ENCODE measurements around the gene SHOC1.
"Not testable (repeated sequence)": the region's sequence is repeated elsewhere in the genome, so short reads cannot be mapped to it uniquely, and the experiment has no call there.

The SHOC1 gene

DNA sequence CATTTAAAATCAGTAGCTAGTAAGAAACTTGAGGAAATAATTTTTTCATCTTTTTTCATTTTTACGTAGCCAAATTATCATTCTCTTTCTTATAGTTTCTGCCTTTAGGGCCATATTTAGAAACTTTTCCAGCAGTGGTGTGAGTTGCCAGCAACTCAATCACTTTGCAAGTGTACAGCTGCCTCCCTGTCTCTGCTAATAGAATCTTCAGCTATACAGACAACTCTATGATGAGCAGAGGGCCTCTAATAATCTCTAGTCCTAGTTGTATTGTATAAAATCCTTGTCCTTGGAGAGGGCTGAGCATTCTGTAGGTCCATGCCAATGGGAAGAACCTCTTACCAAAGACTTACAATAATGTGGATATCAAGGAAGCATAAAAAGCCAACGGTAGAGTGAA is 11.5 kb upstream of the SHOC1 start:
- no peak for DNase-seq (ENCODE audit: low read depth, low spot score)
- peak overlapping the region; percentile 98 for H3K27ac ChIP-seq

DNA sequence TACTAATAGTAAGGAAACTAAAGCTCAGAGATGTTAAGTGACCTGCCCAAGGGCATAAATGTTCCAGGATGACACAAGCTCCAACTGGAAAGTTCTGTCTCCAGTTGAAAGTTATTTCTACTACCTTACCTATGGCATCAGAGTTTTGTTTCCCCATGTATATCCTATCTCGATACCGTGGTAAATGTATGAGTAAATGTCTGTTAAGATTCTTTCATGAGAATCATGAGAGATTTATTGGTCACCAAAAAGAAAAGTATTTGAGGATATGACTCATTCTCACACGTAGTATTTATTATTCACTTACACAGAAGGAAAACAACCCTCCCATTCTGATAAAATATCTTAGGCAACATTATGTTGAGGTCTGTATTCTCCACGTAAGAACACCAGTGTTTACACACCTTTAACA is 11.1 kb upstream of the SHOC1 start:
- peak; percentile 98 for DNase-seq (ENCODE audit: low read depth, low spot score)
- peak overlapping the region; percentile 98 for H3K27ac ChIP-seq

DNA sequence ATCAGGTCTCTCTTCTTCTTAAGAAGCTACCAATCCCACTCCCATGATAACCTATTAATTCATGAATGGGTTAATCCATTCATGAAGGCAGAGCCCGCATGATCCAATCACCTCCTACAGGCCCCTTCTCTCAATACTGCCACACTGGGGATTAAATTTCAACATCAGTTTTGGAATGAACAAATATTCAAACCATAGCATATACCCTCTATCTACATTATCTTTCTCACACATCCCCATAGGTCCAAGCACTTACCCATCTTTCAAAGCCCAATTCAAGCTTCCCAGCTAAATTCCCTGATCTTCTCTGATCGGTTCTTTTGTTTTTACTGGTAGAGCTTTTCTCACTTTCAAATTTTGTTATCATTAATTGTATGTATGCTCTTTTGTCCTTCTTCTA is 10.5 kb upstream of the SHOC1 start:
- no peak for DNase-seq (ENCODE audit: low read depth, low spot score)
- H3K27ac ChIP-seq, result peak overlapping the region; percentile 98

DNA sequence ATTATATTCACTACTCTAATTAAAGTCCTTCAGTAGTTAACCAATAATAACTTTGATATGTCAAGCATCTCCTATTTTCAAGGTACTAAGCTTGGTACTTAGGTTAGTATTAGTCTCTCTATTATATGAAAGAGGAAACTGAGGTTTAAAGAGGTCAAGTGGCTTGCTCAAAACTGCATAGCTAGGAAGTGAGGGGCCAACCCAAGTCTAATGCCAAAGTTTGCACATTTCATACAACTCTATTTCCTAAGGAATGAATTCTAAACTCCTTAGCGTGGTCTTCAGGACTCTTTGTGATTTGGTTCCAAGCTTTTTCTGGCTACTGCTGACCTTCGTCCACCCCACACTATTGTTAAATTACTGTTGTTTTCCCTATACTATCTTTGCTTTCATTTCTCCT is 9.9 kb upstream of the SHOC1 start:
- no peak for DNase-seq (ENCODE audit: low read depth, low spot score)
- peak overlapping the region; percentile 98 for H3K27ac ChIP-seq

DNA sequence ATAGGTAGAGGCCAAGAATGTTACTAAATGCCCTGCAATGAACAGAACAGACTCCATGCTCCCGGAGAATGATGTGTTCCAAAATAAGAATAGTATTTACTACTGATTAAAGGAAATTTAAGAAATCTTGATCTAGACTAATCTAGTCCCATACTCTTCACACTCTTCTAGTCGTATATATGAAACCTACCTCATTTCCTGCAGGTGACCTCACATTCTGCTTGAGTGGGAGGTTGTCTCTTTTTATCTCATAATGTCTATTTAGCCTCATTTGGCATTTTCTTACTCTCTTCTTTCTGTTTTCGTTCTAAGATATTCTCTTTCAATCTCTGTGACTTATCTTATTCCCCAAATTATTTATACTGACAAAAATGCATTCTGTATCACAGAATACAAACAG is 9.2 kb upstream of the SHOC1 start:
- H3K27ac ChIP-seq, result no peak overlapping the region
- no peak for DNase-seq (ENCODE audit: low read depth, low spot score)

DNA sequence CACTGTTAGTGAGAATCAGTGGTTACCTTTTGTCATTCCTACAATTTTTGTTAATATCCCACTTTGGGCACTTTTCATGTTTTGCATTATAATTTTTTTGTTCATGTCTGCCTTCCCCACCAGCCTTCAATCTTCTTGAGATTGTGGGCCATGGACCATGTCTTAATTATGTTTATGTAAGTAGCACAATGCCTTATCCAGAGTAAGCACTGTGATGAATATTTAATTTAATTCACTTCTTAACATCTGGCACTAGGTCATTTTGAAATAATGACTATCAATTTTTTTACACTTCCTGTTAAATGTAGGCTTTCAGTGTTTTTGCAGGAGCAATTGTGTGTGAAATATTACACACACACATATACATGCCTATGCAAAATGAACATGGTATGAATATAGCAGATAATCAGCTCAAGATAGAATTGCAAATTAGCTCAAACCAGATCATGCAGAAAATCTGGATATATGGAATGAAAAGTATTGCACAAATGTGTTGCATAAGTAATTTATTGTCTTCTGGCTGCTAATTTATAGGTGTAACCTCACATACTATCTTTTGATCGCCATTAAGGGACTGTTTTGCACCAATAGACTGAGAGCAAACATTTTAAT is 5.3 kb upstream of the SHOC1 start:
- DNase-seq (ENCODE audit: low read depth, low spot score), result no peak
- H3K27ac ChIP-seq, result no peak overlapping the region

DNA sequence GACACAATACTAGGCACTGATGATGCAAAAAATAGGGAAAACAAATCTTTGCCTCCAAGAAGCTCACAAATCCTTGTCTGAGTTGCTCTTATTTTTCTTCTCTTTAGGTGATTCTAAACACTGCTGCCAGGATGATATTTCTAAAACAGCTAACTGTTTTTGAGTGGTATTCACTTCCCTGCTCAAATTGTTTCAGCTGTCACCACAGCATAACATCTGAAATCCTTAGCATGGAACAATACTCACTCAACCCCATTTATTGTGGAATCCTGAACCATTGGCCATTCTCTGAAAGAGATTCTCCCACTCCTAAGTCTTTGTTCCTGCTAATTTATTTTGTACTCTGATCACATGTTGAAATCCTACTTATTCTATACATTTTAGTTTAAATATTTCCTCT is 4.8 kb upstream of the SHOC1 start:
- DNase-seq (ENCODE audit: low read depth, low spot score), result no peak
- no peak overlapping the region for H3K27ac ChIP-seq

DNA sequence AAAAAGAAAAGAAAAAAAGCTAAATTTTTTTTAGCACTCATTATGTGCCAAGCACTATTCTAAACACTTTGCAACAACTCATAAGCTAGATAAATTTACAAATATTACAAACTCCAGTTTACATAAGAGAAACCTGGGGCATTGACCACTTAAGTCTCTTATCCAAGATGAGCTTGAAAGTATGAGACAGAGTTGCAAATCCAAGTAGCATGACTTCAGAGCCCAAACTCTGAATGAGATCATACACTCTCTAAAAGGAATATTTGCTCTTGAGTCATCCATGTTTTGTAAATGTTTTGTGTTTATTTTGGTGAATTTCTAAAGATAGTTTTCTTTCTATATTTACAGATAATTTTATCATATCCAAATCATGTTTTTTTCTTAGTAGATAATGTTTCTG is 4.0 kb upstream of the SHOC1 start:
- peak overlapping the region; percentile 59 for H3K27ac ChIP-seq
- no peak for DNase-seq (ENCODE audit: low read depth, low spot score)

DNA sequence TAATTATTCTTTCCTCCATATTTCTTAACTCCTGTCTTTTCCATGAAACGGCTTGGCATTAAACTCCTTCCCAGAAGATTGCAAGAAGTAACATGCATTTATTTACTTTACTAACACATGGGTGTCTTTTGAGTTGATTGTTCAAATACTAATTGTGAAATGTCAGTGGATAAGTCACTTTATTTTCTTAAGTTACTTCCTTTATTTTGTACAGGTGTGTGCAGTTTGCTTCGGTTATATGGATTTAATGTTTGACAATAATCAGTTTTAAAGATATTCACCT is 761 bp upstream of the SHOC1 start:
- peak overlapping the region; percentile 77 for H3K27ac ChIP-seq
- no peak for DNase-seq (ENCODE audit: low read depth, low spot score)

DNA sequence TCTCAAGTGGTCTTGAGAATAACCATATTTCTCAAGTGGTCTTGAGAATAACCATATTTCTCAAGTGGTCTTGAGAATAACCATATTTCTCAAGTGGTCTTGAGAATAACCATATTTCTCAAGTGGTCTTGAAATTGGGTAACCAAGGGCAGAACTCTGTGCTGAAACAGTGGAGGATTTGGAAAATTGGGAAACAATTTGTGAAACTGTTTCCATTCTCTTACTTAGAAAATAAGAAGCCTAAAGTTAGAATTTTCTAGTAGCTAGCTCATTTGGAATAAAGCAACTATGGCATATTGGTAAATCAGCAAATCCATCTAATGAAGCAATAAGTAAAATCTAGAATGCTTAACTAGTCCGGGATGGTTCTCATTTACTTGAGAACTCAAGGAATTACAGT is 2.9 kb downstream of the SHOC1 start:
- not testable (repeated sequence) for DNase-seq (ENCODE audit: low read depth, low spot score)

DNA sequence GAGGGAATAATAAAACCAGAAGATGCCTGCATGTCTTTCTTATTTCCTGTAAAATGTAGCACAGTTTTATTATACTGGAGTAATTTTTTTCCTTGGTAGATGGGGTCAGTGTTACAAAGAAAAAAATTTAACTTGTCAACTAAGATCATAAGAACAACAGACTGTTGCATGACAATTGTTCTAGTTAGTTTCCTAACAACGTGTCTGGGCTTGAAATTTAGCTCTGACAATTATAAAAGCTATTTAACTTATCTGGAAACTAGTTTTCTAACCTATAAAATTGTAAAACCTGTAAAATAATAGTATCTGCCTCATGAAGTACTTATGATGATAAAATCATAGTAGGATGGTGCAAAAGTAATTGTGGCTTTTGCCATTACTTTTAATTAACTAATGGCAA is 4.9 kb downstream of the SHOC1 start:
- DNase-seq (ENCODE audit: low read depth, low spot score), result no peak
- H3K27ac ChIP-seq, result peak overlapping the region; percentile 24

More for the DNA sequence above, 2.9 kb downstream of the SHOC1 start:
- not testable (repeated sequence) for H3K27ac ChIP-seq

DNA sequence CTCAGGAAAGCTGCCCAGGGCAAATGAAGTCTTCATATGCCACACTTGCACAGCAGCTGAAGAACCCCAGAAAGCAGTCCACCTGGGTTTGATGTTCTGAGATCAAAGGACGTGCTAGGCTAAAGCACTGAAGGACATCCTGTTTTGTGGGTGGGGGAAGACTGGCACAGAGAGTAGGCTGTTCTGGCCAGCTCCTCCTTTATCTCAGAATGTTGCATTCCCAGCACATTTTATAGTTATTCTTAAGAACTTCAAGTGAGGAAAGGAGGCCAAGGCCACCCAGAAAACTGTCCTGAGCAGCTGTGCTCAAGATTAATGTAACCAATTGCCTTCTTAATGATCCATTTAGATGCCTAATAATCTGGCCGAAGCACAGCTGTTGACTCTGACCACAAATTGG is 10.9 kb downstream of the SHOC1 start:
- H3K27ac ChIP-seq, result no peak overlapping the region
- DNase-seq (ENCODE audit: low read depth, low spot score), result no peak

DNA sequence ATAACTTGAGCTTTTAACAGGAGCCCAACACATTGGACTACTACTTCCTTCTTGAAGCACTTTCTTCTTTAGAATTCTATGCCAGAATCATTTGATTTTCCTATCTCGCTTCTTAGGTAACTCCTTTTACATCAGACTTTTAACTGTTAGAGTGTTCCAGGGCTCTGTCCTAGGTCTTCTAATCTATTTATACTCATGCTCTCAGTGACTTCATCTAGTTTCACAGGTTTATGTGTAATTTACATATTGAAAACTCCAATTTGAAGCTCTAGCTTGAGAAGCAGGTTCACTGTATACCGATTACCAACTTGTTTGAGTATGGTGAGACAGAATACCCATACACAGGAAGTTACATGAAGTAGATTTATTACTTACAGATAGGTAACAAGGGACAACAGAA is 11.3 kb downstream of the SHOC1 start:
- no peak overlapping the region for H3K27ac ChIP-seq
- DNase-seq (ENCODE audit: low read depth, low spot score), result no peak

DNA sequence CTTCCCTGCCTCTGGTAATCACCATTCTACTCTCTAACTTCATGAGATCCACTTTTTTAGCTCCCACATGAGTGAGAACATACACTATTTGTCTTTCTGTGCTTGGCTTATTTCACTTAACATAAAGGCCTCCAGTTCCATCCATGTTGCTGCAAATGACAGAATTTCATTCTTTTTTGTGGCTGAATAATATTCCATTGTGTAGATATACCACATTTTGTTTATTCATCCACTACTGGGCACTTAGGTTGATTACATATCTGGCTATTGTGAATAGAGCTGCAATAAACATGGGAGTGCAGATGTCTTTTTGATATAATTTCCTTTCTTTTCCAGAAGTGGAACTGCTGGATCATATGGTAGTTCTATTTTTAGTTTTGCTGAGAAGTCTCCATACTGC is 28.7 kb downstream of the SHOC1 start:
- no peak overlapping the region for H3K27ac ChIP-seq
- DNase-seq (ENCODE audit: low read depth, low spot score), result no peak

DNA sequence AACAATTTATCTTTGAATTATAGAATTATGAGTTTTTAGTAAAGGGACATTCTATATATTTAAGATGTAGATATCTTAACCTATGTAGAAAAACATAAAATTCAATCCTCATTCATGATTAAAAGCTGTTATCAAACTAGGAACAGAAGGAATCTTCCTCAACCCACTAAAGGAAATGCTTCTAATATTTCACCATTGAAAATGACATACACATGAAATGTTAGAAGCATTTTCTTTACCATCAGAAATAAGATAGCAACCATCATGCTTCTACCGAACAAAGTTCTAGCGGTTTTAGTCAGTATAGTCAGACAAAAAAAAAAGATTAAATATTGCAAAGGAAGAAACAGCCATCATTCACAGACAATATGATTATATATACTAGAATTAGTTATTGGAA is 32.2 kb downstream of the SHOC1 start:
- H3K27ac ChIP-seq, result no peak overlapping the region
- DNase-seq (ENCODE audit: low read depth, low spot score), result no peak

DNA sequence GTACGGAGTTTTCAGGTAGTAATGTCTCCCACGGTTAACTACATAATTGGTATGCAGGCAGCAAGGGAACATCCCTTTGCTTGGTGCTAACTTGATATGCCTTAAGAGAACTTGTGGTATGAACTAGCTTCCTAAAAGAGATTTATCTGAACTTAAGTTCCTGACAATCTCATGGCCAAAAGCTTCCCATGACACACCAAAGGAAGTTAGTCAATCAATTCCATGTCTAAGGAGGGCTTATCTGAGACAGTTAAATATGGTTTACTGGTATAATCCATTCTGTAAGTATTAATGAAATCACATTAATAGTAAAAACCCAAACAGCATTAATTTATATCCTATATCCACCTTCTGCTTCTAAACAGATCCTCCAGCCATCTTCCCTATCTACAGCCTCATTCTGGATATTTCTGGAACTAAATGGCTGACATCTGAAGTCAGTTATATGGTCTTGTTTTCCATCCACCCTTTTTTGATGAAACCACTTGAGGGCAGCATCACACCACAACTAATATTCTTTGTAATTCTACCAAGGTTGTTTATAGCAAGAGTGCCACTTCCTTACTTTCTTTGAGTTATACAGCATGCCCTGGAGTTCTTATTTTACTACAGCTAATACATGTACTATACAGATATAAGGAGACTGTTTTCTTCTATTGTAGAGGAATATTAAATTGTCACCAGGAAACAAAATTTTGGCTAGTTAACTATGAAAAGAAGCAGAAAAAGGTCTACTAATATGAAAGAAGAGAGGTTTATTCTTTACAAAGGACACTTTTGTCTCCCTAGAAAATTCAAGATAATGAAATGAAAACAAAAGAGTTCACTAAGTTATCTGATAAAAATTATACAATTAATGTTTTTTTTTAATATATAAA is 34.7 kb downstream of the SHOC1 start:
- peak overlapping the region; percentile 9 for H3K27ac ChIP-seq
- peak; percentile 10 for DNase-seq (ENCODE audit: low read depth, low spot score)

DNA sequence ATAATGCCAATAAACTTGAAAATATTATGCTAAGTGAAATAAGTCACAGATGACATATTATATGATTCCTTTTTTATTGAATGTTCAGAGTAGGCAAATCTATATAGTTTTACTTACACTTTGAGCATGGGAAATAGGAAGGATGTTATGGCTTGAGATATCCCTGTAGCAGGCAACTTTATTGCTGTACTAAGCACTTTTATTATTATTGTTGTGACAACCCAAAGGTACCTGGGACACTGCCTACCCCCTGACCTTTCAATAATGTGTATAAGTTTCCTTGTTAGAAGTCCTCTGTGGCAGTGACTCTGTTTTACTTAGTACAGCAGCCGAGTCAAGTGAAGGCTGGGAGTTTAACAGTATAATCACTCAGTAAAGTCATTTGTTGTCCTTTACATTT is 39.9 kb downstream of the SHOC1 start:
- DNase-seq (ENCODE audit: low read depth, low spot score), result no peak
- no peak overlapping the region for H3K27ac ChIP-seq

DNA sequence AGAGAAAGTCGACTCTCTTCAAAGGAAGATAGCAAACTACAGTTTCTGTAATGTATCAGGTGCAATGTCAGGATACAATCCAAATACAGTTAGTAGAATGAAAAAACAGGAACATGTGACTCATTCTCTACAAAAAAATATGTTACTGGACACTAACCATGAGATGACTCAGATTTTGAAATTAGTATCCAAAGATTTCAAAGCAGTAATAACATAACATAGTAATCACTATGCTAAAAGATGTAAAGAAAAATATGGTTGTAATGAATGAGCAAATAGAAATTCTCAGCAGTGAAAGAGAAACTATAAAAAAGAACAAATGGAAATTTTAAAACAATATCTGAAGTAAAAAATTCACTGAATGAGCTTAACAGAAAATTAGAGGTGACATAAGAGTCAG is 42.3 kb downstream of the SHOC1 start:
- no peak for DNase-seq (ENCODE audit: low read depth, low spot score)
- no peak overlapping the region for H3K27ac ChIP-seq

All from epithelial cell of prostate (primary cell).